Activated CD8-positive, alpha-beta T cell treated with anti-CD3 and anti-CD28 coated beads for 36 hours (primary cell): ENCODE measurements around the gene SHE. TPM values are rescaled to one million over a fixed set of nuclear protein-coding genes. Genes with fewer than 3 reads are reported as not detected.
A peak's percentile ranks its signal among the peaks of the same experiment; 100 is the strongest.

Experiments
- ATAC-seq: fragments of 200-7000 bp; cut with Tn5 transposase; one replicate; pipeline ENCODE4 v1.10.0; 2021; ENCODE audit warnings: mild to moderate bottlenecking, moderate library complexity
- CTCF ChIA-PET: fragments of 350-600 bp; sonication (Branson Sonifier 250); formaldehyde crosslinking; loops from one replicate; lab custom pipeline; 2021; ENCODE audit warnings: antibody characterized with exemption; lab: Charles Lee
- POLR2A ChIA-PET: fragments of 350-600 bp; sonication (Branson Sonifier 250); formaldehyde crosslinking; loops from one replicate; lab custom pipeline; 2021; ENCODE audit warnings: antibody characterized with exemption; lab: Charles Lee
- DNase-seq: peaks from one replicate; pipeline ENCODE4 v3.0.0-alpha.2; 2020
- H3K27ac Mint-ChIP-seq: one replicate; pipeline ENCODE4 v1.8.0; 2021; ENCODE audit warnings: mild to moderate bottlenecking, mixed read lengths
- H3K27me3 Mint-ChIP-seq: one replicate; pipeline ENCODE4 v1.8.0; 2021; ENCODE audit warnings: mixed read lengths
- H3K36me3 Mint-ChIP-seq: one replicate; pipeline ENCODE4 v1.8.0; 2021; ENCODE audit warnings: low read depth, mixed read lengths
- H3K4me1 Mint-ChIP-seq: one replicate; pipeline ENCODE4 v1.8.0; 2021; ENCODE audit warnings: low read depth, mixed read lengths
- H3K4me3 Mint-ChIP-seq: one replicate; pipeline ENCODE4 v1.8.0; 2021; ENCODE audit warnings: mild to moderate bottlenecking, moderate library complexity, mixed read lengths
- H3K9me3 Mint-ChIP-seq: one replicate; pipeline ENCODE4 v1.8.0; 2021; ENCODE audit warnings: mixed read lengths
- intact Hi-C: fragments of 100-400 bp; cut with micrococcal nuclease; formaldehyde crosslinking; loops from one replicate; pipeline ENCODE4 v1.10.0; 2022
- total RNA-seq, 2 experiments: library from RNA; stranded (reverse); gene quantifications; one replicate each; pipeline ENCODE4 v1.2.3, GENCODE V29; 2021
- TF ChIP-seq, protein P1 (sequence below): fragments of 200-600 bp; IDR thresholded peaks from one replicate; pipeline ENCODE4 v1.8.0; 2022; ENCODE audit warnings: antibody characterized with exemption, mild to moderate bottlenecking

Gene SHE
- total RNA-seq, 2 experiments from 2014 or later, result not detected

GRCh38 chr1:154478639-154479038, 23.6 kb downstream of the SHE start:
- ATAC-seq (no peak), DNase-seq (peak; percentile 42)
- H3K27ac Mint-ChIP-seq, result no peak overlapping the region
- intact Hi-C loops, result loop anchor here (10.0 kb wide), 1 partner anchor 134 kb away; no protein-coding TSS in a partner anchor
- peaks cover 4% of the 10 kb centered on the region for H3K27me3 Mint-ChIP-seq
- CTCF ChIA-PET, result interaction anchor here (0.8 to 5.8 kb wide), 37 partner anchors 11 to 606 kb away, joined by 3 to 127 read pairs (median 6); no protein-coding TSS in a partner anchor
- no peak overlapping the region for H3K4me3 Mint-ChIP-seq
- TF ChIP-seq, protein P1, sequence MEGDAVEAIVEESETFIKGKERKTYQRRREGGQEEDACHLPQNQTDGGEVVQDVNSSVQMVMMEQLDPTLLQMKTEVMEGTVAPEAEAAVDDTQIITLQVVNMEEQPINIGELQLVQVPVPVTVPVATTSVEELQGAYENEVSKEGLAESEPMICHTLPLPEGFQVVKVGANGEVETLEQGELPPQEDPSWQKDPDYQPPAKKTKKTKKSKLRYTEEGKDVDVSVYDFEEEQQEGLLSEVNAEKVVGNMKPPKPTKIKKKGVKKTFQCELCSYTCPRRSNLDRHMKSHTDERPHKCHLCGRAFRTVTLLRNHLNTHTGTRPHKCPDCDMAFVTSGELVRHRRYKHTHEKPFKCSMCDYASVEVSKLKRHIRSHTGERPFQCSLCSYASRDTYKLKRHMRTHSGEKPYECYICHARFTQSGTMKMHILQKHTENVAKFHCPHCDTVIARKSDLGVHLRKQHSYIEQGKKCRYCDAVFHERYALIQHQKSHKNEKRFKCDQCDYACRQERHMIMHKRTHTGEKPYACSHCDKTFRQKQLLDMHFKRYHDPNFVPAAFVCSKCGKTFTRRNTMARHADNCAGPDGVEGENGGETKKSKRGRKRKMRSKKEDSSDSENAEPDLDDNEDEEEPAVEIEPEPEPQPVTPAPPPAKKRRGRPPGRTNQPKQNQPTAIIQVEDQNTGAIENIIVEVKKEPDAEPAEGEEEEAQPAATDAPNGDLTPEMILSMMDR, result peak; percentile 57
- POLR2A ChIA-PET, result interaction anchor here (0.6 to 1.2 kb wide), 3 partner anchors 68 to 135 kb away, joined by 3 to 4 read pairs (median 3); no protein-coding TSS in a partner anchor
- no peaks in the 10 kb centered on the region for H3K36me3 Mint-ChIP-seq
- H3K9me3 Mint-ChIP-seq, result no peaks in the 10 kb centered on the region
- peaks cover 18% of the 10 kb centered on the region for H3K4me1 Mint-ChIP-seq

DNA sequence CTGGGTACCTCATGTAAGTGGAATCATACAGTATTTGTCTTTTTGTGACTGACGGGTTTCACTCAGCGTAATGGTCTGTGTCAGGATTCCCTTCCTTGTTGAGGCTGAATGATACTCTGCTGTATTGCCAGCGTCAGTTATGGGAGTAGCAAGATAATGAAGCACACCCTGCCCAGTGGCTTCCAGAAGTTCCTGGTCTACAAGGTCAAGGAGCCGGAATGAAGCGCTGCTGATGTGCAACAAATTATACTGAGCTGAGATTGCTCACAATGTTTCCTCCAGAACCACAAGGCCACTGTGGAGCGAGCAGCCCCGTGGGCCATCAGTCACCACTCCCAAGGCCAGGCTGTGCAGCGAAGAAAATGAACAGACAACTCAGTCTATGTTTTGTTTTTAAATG, 24.2 kb downstream of the SHE start:
- Mint-ChIP-seq H3K27me3 (no peaks in the 10 kb centered on the region), H3K4me1 (peaks cover 18% of the 10 kb centered on the region), H3K27ac (no peak overlapping the region), H3K9me3 (no peaks in the 10 kb centered on the region), H3K4me3 (no peak overlapping the region), H3K36me3 (no peaks in the 10 kb centered on the region)
- intact Hi-C loops, result loop anchor here (10.0 kb wide), 1 partner anchor 133 kb away; no protein-coding TSS in a partner anchor
- TF ChIP-seq, protein P1, result no peak
- ATAC-seq, result no peak
- CTCF ChIA-PET, result interaction anchor here (0.6 to 5.8 kb wide), 5 partner anchors 13 to 68 kb away, joined by 3 to 127 read pairs (median 6); no protein-coding TSS in a partner anchor
- no peak for DNase-seq
- POLR2A ChIA-PET, result no interaction called here

DNA sequence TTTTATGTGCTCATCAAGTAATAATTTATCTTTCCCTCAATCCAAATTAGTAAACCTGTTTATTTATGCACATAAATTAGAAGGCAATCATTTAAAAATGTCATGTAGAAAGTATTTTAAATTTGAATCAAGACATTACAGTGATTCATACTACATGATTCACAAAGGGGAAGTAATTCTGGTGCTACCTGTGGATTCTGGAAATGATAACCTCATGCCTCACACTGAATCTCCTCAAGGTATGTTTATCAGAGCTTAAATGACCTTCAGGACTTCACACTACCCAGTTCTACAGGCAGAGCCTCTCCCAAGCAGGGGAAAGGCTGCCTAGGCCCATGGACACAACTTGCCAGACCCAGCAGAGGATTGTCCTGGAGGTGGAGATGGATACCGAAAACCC, 25.4 kb downstream of the SHE start:
- no peaks in the 10 kb centered on the region for H3K27me3 Mint-ChIP-seq
- CTCF ChIA-PET, result interaction anchor here (2.6 kb wide), 1 partner anchor 69 kb away, joined by 13 read pairs; no protein-coding TSS in a partner anchor
- POLR2A ChIA-PET, result no interaction called here
- TF ChIP-seq, protein P1, result no peak
- ATAC-seq, result no peak
- peaks cover 18% of the 10 kb centered on the region for H3K4me1 Mint-ChIP-seq
- DNase-seq, result no peak
- intact Hi-C loops, result loop anchor here (10.0 kb wide), 1 partner anchor 132 kb away; no protein-coding TSS in a partner anchor
- no peaks in the 10 kb centered on the region for H3K9me3 Mint-ChIP-seq
- H3K4me3 Mint-ChIP-seq, result no peak overlapping the region
- no peak overlapping the region for H3K27ac Mint-ChIP-seq
- H3K36me3 Mint-ChIP-seq, result no peaks in the 10 kb centered on the region

GRCh38 chr1:154474802-154475201, 27.4 kb downstream of the SHE start:
- Mint-ChIP-seq H3K4me1 (peaks cover 15% of the 10 kb centered on the region), H3K4me3 (no peak overlapping the region), H3K27me3 (no peaks in the 10 kb centered on the region), H3K27ac (no peak overlapping the region), H3K36me3 (no peaks in the 10 kb centered on the region), H3K9me3 (no peaks in the 10 kb centered on the region)
- DNase-seq (no peak), ATAC-seq (no peak)
- CTCF ChIA-PET, result interaction anchor here (2.6 kb wide), 1 partner anchor 71 kb away, joined by 13 read pairs; no protein-coding TSS in a partner anchor
- POLR2A ChIA-PET, result no interaction called here
- intact Hi-C loops, result loop anchor here (10.0 kb wide), 1 partner anchor 130 kb away; no protein-coding TSS in a partner anchor
- TF ChIP-seq, protein P1, result no peak

GRCh38 chr1:154471304-154471703, 30.9 kb downstream of the SHE start:
- Mint-ChIP-seq H3K4me1 (peaks cover 13% of the 10 kb centered on the region), H3K36me3 (no peaks in the 10 kb centered on the region), H3K9me3 (no peaks in the 10 kb centered on the region), H3K4me3 (no peak overlapping the region), H3K27ac (no peak overlapping the region), H3K27me3 (no peaks in the 10 kb centered on the region)
- CTCF ChIA-PET, result interaction anchor here (0.7 to 1.8 kb wide), 4 partner anchors 8 to 75 kb away, joined by 3 to 7 read pairs (median 4); no protein-coding TSS in a partner anchor
- ATAC-seq, result no peak
- TF ChIP-seq, protein P1, result no peak
- intact Hi-C loops, result loop anchor here (10.0 kb wide), 1 partner anchor 127 kb away; no protein-coding TSS in a partner anchor
- no peak for DNase-seq
- POLR2A ChIA-PET, result no interaction called here
